HCT116 (cell line): ENCODE results near the gene RAMP2. TPM values are rescaled to one million over a fixed set of nuclear protein-coding genes. Genes with fewer than 3 reads are reported as not detected.

Source experiments
- ATAC-seq: fragments of 200-7000 bp; cut with Tn5 transposase; 2 replicates; pipeline ENCODE4 v1.9.1; 2020; ENCODE audit warnings: mild to moderate bottlenecking, moderate library complexity
- Bru-seq: library from RNA; stranded (reverse); fragments of 400-500 nt; gene quantifications from one replicate; lab custom pipeline; 2021; lab: Mats Ljungman, UMichigan
- BruChase-seq, 2 experiments: library from RNA; stranded (reverse); fragments of 400-500 nt; gene quantifications; one replicate each; lab custom pipeline; 2021; lab: Mats Ljungman, UMichigan
- BruUV-seq: library from RNA; stranded (reverse); fragments of 400-500 nt; replicated peaks from 2 replicates; lab custom pipeline; 2021; lab: Mats Ljungman, UMichigan
- CTCF ChIA-PET: fragments of 300-600 bp; sonication (Branson Sonifier 250); formaldehyde crosslinking; loops from one replicate; lab custom pipeline; 2021; ENCODE audit warnings: antibody characterized with exemption; lab: Charles Lee
- POLR2A ChIA-PET: fragments of 300-600, 350-600 bp; sonication (Branson Sonifier 250); formaldehyde crosslinking; loops from one replicate; lab custom pipeline; 2021; ENCODE audit warnings: antibody characterized with exemption; lab: Charles Lee
- RAD21 ChIA-PET, 2 experiments: fragments of 300-600 bp; sonication (Branson Sonifier 250); formaldehyde crosslinking; loops; one replicate each; lab custom pipeline; 2023; ENCODE audit warnings: low total read pairs in 2 of 2; ENCODE audit not compliant: uncharacterized antibody in 2 of 2, unreplicated experiment in 2 of 2, low non-redundant PET in 1 of 2; lab: Charles Lee
- DNase-seq: peaks from one replicate; pipeline ENCODE4 v3.0.0-alpha.2; 2010; ENCODE audit warnings: low read depth, low spot score
- H2AFZ ChIP-seq: fragments of 200-600 bp; shearing (Covaris generic), sonication (generic); 2 replicates; pipeline ENCODE4 v1.6.1; 2017; ENCODE audit warnings: low read depth, mixed run types, mixed read lengths, antibody characterized with exemption, low read length; ENCODE audit not compliant: poor library complexity, severe bottlenecking
- H3K27ac ChIP-seq: 2 replicates; pipeline ENCODE4 v1.5.1; 2012; ENCODE audit warnings: low read depth, low read length
- H3K27me3 ChIP-seq: fragments of 200-600 bp; sonication (generic); 2 replicates; pipeline ENCODE4 v1.6.1; 2016; ENCODE audit warnings: mixed run types, low read length, mixed read lengths; ENCODE audit not compliant: insufficient read depth
- H3K36me3 ChIP-seq, 2 experiments: fragments of 200-500 bp in 1 of 2; fragments of 200-600 bp in 1 of 2; sonication (Bioruptor generic) in 1 of 2; sonication (generic) in 1 of 2; 2 replicates each; pipeline versions ENCODE4 v1.5.1 to v1.6.1; 2014 to 2016; ENCODE audit warnings: low read length in 2 of 2, inconsistent platforms in 1 of 2, mixed read lengths in 1 of 2, mixed run types in 1 of 2; ENCODE audit not compliant: insufficient read depth in 2 of 2, control insufficient read depth in 1 of 2
- H3K4me1 ChIP-seq, 2 experiments: fragments of 200-600 bp in 1 of 2; sonication (generic) in 1 of 2; 2 replicates each; pipeline versions ENCODE4 v1.5.1 to v1.6.1; 2012 to 2017; ENCODE audit warnings: low read length in 2 of 2, inconsistent platforms in 1 of 2, mild to moderate bottlenecking in 1 of 2, mixed read lengths in 1 of 2, mixed run types in 1 of 2, moderate library complexity in 1 of 2; ENCODE audit not compliant: insufficient read depth in 2 of 2, control insufficient read depth in 1 of 2
- H3K4me2 ChIP-seq: fragments of 200-600 bp; sonication (generic); 2 replicates; pipeline ENCODE4 v1.6.1; 2017; ENCODE audit warnings: mixed run types, low read length, mixed read lengths
- H3K4me3 ChIP-seq, 2 experiments: fragments of 200-600 bp in 1 of 2; sonication (generic) in 1 of 2; replicated peaks in 1 of 2; 2 replicates each; pipeline ENCODE4 v1.5.1; 2011 to 2016; ENCODE audit warnings: low read length in 2 of 2, control low read depth in 1 of 2, low read depth in 1 of 2, mild to moderate bottlenecking in 1 of 2, mixed read lengths in 1 of 2, mixed run types in 1 of 2
- H3K79me2 ChIP-seq: fragments of 200-600 bp; sonication (generic); 2 replicates; pipeline ENCODE4 v1.6.1; 2017; ENCODE audit warnings: mild to moderate bottlenecking, mixed run types, low read length, moderate library complexity, mixed read lengths; ENCODE audit not compliant: insufficient read depth
- H3K9ac ChIP-seq: fragments of 200-600 bp; sonication (generic); 2 replicates; pipeline ENCODE4 v1.6.1; 2016; ENCODE audit warnings: low read length, mixed read lengths
- H3K9me2 ChIP-seq: fragments of 200-600 bp; sonication (generic), shearing (Covaris generic); 2 replicates; pipeline ENCODE4 v1.6.1; 2017; ENCODE audit warnings: mixed run types, mild to moderate bottlenecking, moderate library complexity; ENCODE audit not compliant: insufficient read depth
- H3K9me3 ChIP-seq, 2 experiments: fragments of 200-500 bp in 1 of 2; fragments of 200-600 bp in 1 of 2; sonication (Bioruptor generic) in 1 of 2; sonication (generic) in 1 of 2; 2 replicates each; pipeline ENCODE4 v1.6.1; 2014 to 2017; ENCODE audit warnings: low read length in 2 of 2, mixed read lengths in 2 of 2, inconsistent platforms in 1 of 2, low read depth in 1 of 2, mild to moderate bottlenecking in 1 of 2, mixed run types in 1 of 2, moderate library complexity in 1 of 2; ENCODE audit not compliant: control insufficient read depth in 1 of 2, insufficient read depth in 1 of 2
- H4K20me1 ChIP-seq: fragments of 200-600 bp; sonication (generic), shearing (Covaris generic); 2 replicates; pipeline ENCODE4 v1.6.1; 2017; ENCODE audit warnings: mixed run types, mild to moderate bottlenecking, moderate library complexity; ENCODE audit not compliant: insufficient read depth
- ATF3 ChIP-seq: IDR thresholded peaks from 2 replicates; pipeline ENCODE4 v1.6.1; 2012
- CTCF ChIP-seq, 3 experiments: fragments of 200-600 bp in 1 of 3; sonication (generic) in 1 of 3; IDR thresholded peaks in 2 of 3; conservative IDR thresholded peaks in 1 of 3; 2 replicates each; pipeline ENCODE4 v1.5.1; 2012 to 2017; ENCODE audit warnings: low read depth in 2 of 3, low read length in 2 of 3, antibody characterized with exemption in 1 of 3, borderline replicate concordance in 1 of 3, control low read depth in 1 of 3, mild to moderate bottlenecking in 1 of 3, mixed read lengths in 1 of 3, mixed run types in 1 of 3, moderate library complexity in 1 of 3; ENCODE audit not compliant: insufficient read depth in 1 of 3
- EZH2phosphoT487 ChIP-seq: fragments of 200-600 bp; IDR thresholded peaks from 2 replicates; pipeline ENCODE4 v1.6.1; 2018; ENCODE audit warnings: antibody characterized with exemption, borderline replicate concordance
- FOSL1 ChIP-seq: IDR thresholded peaks from 2 replicates; pipeline ENCODE4 v1.6.1; 2012; ENCODE audit warnings: low read depth
- JUND ChIP-seq: IDR thresholded peaks from 2 replicates; pipeline ENCODE4 v1.6.1; 2012
- MAX ChIP-seq: IDR thresholded peaks from 2 replicates; pipeline ENCODE4 v1.6.1; 2012
- POLR2AphosphoS5 ChIP-seq: IDR thresholded peaks from 2 replicates; pipeline ENCODE4 v1.6.1; 2011; ENCODE audit warnings: mild to moderate bottlenecking, low read depth, low read length, moderate library complexity
- YY1 ChIP-seq: IDR thresholded peaks from 2 replicates; pipeline ENCODE4 v1.6.1; 2011; ENCODE audit warnings: low read length, low read depth, moderate library complexity, mild to moderate bottlenecking; ENCODE audit not compliant: insufficient replicate concordance; ENCODE audit errors: extremely low read depth
- ZFX ChIP-seq: fragments of 450-650 bp; IDR thresholded peaks from 2 replicates; pipeline ENCODE4 v1.6.1; 2017
- intact Hi-C: fragments of 100-400 bp; cut with micrococcal nuclease; formaldehyde crosslinking; loops from 2 replicates; pipeline ENCODE4 v1.10.0; 2022
- long read RNA-seq: library from polyadenylated mRNA; unstranded; transcript quantifications from one replicate; pipeline ENCODE4 v2.0.0, GENCODE V29; 2021; ENCODE audit not compliant: unreplicated experiment
- polyA plus RNA-seq: library from polyadenylated mRNA; unstranded; fragments of >200 nt; gene quantifications from 2 replicates; pipeline ENCODE4 v1.2.1, GENCODE V29; 2012; ENCODE audit warnings: missing spikeins
- total RNA-seq: library from RNA; stranded (reverse); gene quantifications from one replicate; pipeline ENCODE4 v1.2.1, GENCODE V29; 2021; ENCODE audit not compliant: unreplicated experiment
- TF ChIP-seq, protein P1 (sequence below): IDR thresholded peaks from 2 replicates; pipeline ENCODE4 v1.6.1; 2011; ENCODE audit warnings: mild to moderate bottlenecking, low read length, moderate library complexity; ENCODE audit not compliant: insufficient replicate concordance; ENCODE audit errors: extremely low read depth

The RAMP2 gene
- not detected for total RNA-seq
- not detected in 2 replicates for polyA plus RNA-seq
- Bru-seq, nascent RNA, result not detected
- not detected for BruChase-seq, experiment 1, labeled RNA remaining after a 6-hour chase
- BruChase-seq, experiment 2, labeled RNA remaining after a 2-hour chase, result not detected
- long read RNA-seq, result 0 reads

- BruUV-seq, result no TSS peak
- no peak for ATAC-seq
- POLR2A ChIA-PET, result no interaction called here
- Histone ChIP-seq H3K9me2 (no peaks in the 10 kb centered on the region), H3K79me2 (no peaks in the 10 kb centered on the region), H3K9ac (no peak within 1 kb of the TSS), H3K4me2 (no peak within 1 kb of the TSS), H3K36me3 (no peaks in the 10 kb centered on the region), H4K20me1 (no peaks in the 10 kb centered on the region)
- DNase-seq, result no peak
- intact Hi-C loops, result no loop called here
- TF ChIP-seq CTCF (IDR thresholded peaks at IDR 0.05 in 2 of 3, conservative IDR thresholded peaks at IDR 0.05 in 1 of 3; ENCODE audit: borderline replicate concordance in 1 of 3, insufficient read depth in 1 of 3, low read depth in 2 of 3, low read length in 2 of 3), result no peak
- TF ChIP-seq EZH2phosphoT487, result no peak
- no peak for TF ChIP-seq POLR2AphosphoS5
- TF ChIP-seq FOSL1, result no peak
- TF ChIP-seq JUND, result no peak
- TF ChIP-seq ATF3, result no peak
- no peak for TF ChIP-seq YY1
- no peak for TF ChIP-seq ZFX
- no peak for TF ChIP-seq MAX
- TF ChIP-seq, protein P1, sequence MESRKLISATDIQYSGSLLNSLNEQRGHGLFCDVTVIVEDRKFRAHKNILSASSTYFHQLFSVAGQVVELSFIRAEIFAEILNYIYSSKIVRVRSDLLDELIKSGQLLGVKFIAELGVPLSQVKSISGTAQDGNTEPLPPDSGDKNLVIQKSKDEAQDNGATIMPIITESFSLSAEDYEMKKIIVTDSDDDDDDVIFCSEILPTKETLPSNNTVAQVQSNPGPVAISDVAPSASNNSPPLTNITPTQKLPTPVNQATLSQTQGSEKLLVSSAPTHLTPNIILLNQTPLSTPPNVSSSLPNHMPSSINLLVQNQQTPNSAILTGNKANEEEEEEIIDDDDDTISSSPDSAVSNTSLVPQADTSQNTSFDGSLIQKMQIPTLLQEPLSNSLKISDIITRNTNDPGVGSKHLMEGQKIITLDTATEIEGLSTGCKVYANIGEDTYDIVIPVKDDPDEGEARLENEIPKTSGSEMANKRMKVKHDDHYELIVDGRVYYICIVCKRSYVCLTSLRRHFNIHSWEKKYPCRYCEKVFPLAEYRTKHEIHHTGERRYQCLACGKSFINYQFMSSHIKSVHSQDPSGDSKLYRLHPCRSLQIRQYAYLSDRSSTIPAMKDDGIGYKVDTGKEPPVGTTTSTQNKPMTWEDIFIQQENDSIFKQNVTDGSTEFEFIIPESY, result no peak
- TF ChIP-seq, all 23 proteins: peak for 0
- RAD21 ChIA-PET, result no interaction called here
- H3K4me3 ChIP-seq, result no peak within 1 kb of the TSS
- peaks cover 0 to 8% of the 10 kb centered on the region in 2 experiments; a peak in 3 of 4 replicates for H3K4me1 ChIP-seq
- no peak within 1 kb of the TSS for H3K27ac ChIP-seq
- CTCF ChIA-PET, result interaction anchor here (1.3 kb wide), 1 partner anchor 11 kb away, joined by 4 read pairs; no protein-coding TSS in a partner anchor
- H2AFZ ChIP-seq, result no peak within 1 kb of the TSS
- no peaks in the 10 kb centered on the region for H3K27me3 ChIP-seq
- no peaks in the 10 kb centered on the region for H3K9me3 ChIP-seq
These were observed at the start of gene RAMP2 for GRCh38 chr17:42760652-42761581. Gene RAMP2, plus strand, starts transcription at chr17:42761227. Its CDS starts 35 bp downstream, at chr17:42761262.
